Adipocyte (in vitro differentiated cells): ENCODE results near the gene SGMS1.

Experiments
- DNase-seq: peaks from one replicate; pipeline ENCODE4 v3.0.0-alpha.2; 2015; ENCODE audit warnings: low read depth
- H3K27me3 ChIP-seq: replicated peaks from 2 replicates; pipeline ENCODE4 v1.7.0; 2013; ENCODE audit warnings: mild to moderate bottlenecking, low read length, moderate library complexity; ENCODE audit not compliant: control insufficient read depth, insufficient read depth
- H3K36me3 ChIP-seq: 2 replicates; pipeline ENCODE4 v1.7.0; 2013; ENCODE audit warnings: low read length, mild to moderate bottlenecking, moderate library complexity; ENCODE audit not compliant: control insufficient read depth, insufficient read depth, severe bottlenecking
- H3K4me1 ChIP-seq: 2 replicates; pipeline ENCODE4 v1.7.0; 2013; ENCODE audit warnings: mild to moderate bottlenecking, low read length, moderate library complexity; ENCODE audit not compliant: control insufficient read depth, insufficient read depth
- H3K4me3 ChIP-seq: 2 replicates; pipeline ENCODE4 v1.7.0; 2013; ENCODE audit warnings: mild to moderate bottlenecking, low read length, moderate library complexity
- H3K9ac ChIP-seq: 2 replicates; pipeline ENCODE4 v1.7.0; 2013; ENCODE audit warnings: mild to moderate bottlenecking, low read length, moderate library complexity
- H3K9me3 ChIP-seq: 2 replicates; pipeline ENCODE4 v1.7.0; 2013; ENCODE audit warnings: mild to moderate bottlenecking, low read length, moderate library complexity; ENCODE audit not compliant: control insufficient read depth

SGMS1 gene

GRCh38 chr10:50527442-50528043 is 96.2 kb downstream of the SGMS1 start:
- no peak overlapping the region for H3K9ac ChIP-seq
- no peak for DNase-seq
- H3K4me3 ChIP-seq: no peak overlapping the region
- no peaks in the 10 kb centered on the region for H3K4me1 ChIP-seq
- H3K9me3 ChIP-seq: no peaks in the 10 kb centered on the region
- no peaks in the 10 kb centered on the region for H3K27me3 ChIP-seq
- H3K36me3 ChIP-seq: no peaks in the 10 kb centered on the region

- H3K9ac ChIP-seq: no peak overlapping the region
- H3K27me3 ChIP-seq: no peaks in the 10 kb centered on the region
- DNase-seq: no peak
- no peaks in the 10 kb centered on the region for H3K4me1 ChIP-seq
- no peak overlapping the region for H3K4me3 ChIP-seq
- no peaks in the 10 kb centered on the region for H3K9me3 ChIP-seq
- no peaks in the 10 kb centered on the region for H3K36me3 ChIP-seq
These were observed 97.6 kb downstream of the SGMS1 start for GRCh38 chr10:50526185-50526584.

- no peak overlapping the region for H3K9ac ChIP-seq
- no peaks in the 10 kb centered on the region for H3K27me3 ChIP-seq
- no peak for DNase-seq
- no peaks in the 10 kb centered on the region for H3K9me3 ChIP-seq
- H3K4me3 ChIP-seq: no peak overlapping the region
- H3K36me3 ChIP-seq: no peaks in the 10 kb centered on the region
- H3K4me1 ChIP-seq: no peaks in the 10 kb centered on the region
These were observed 100.4 kb downstream of the SGMS1 start for GRCh38 chr10:50523357-50523756.

- H3K9ac ChIP-seq: no peak overlapping the region
- H3K4me3 ChIP-seq: no peak overlapping the region
- no peak for DNase-seq
These were observed 100.8 kb downstream of the SGMS1 start for GRCh38 chr10:50522908-50523307.

GRCh38 chr10:50520115-50520514 is 103.6 kb downstream of the SGMS1 start:
- Histone ChIP-seq H3K4me3 (no peak overlapping the region), H3K9ac (no peak overlapping the region)

More at GRCh38 chr10:50522908-50523307, 100.8 kb downstream of the SGMS1 start:
- Histone ChIP-seq H3K27me3 (no peaks in the 10 kb centered on the region), H3K36me3 (no peaks in the 10 kb centered on the region), H3K4me1 (no peaks in the 10 kb centered on the region), H3K9me3 (no peaks in the 10 kb centered on the region)

GRCh38 chr10:50517626-50518025 is 106.1 kb downstream of the SGMS1 start:
- peak; percentile 49 for DNase-seq
- H3K36me3 ChIP-seq: no peaks in the 10 kb centered on the region
- no peak overlapping the region for H3K9ac ChIP-seq
- H3K27me3 ChIP-seq: no peaks in the 10 kb centered on the region
- H3K4me1 ChIP-seq: peaks cover 5% of the 10 kb centered on the region
- no peak overlapping the region for H3K4me3 ChIP-seq
- no peaks in the 10 kb centered on the region for H3K9me3 ChIP-seq

More at GRCh38 chr10:50520115-50520514, 103.6 kb downstream of the SGMS1 start:
- no peaks in the 10 kb centered on the region for H3K27me3 ChIP-seq
- no peaks in the 10 kb centered on the region for H3K36me3 ChIP-seq
- no peaks in the 10 kb centered on the region for H3K4me1 ChIP-seq
- DNase-seq: no peak
- no peaks in the 10 kb centered on the region for H3K9me3 ChIP-seq

GRCh38 chr10:50516171-50516570 is 107.6 kb downstream of the SGMS1 start:
- peaks cover 5% of the 10 kb centered on the region for H3K4me1 ChIP-seq
- no peaks in the 10 kb centered on the region for H3K36me3 ChIP-seq
- H3K4me3 ChIP-seq: no peak overlapping the region
- no peaks in the 10 kb centered on the region for H3K27me3 ChIP-seq
- no peak for DNase-seq
- H3K9me3 ChIP-seq: no peaks in the 10 kb centered on the region
- no peak overlapping the region for H3K9ac ChIP-seq

GRCh38 chr10:50515420-50515819 is 108.3 kb downstream of the SGMS1 start:
- no peaks in the 10 kb centered on the region for H3K36me3 ChIP-seq

GRCh38 chr10:50514995-50515394 is 108.8 kb downstream of the SGMS1 start:
- no peak for DNase-seq
- H3K4me1 ChIP-seq: peaks cover 13% of the 10 kb centered on the region
- no peaks in the 10 kb centered on the region for H3K27me3 ChIP-seq
- H3K4me3 ChIP-seq: no peak overlapping the region
- H3K36me3 ChIP-seq: no peaks in the 10 kb centered on the region
- H3K9me3 ChIP-seq: no peaks in the 10 kb centered on the region
- no peak overlapping the region for H3K9ac ChIP-seq

More at GRCh38 chr10:50515420-50515819, 108.3 kb downstream of the SGMS1 start:
- Histone ChIP-seq H3K9me3 (no peaks in the 10 kb centered on the region), H3K4me1 (peaks cover 13% of the 10 kb centered on the region), H3K9ac (no peak overlapping the region), H3K27me3 (no peaks in the 10 kb centered on the region), H3K4me3 (no peak overlapping the region)
- DNase-seq: no peak

GRCh38 chr10:50513956-50514355 is 109.8 kb downstream of the SGMS1 start:
- no peak for DNase-seq
- H3K27me3 ChIP-seq: no peaks in the 10 kb centered on the region
- H3K4me1 ChIP-seq: peaks cover 13% of the 10 kb centered on the region
- no peak overlapping the region for H3K4me3 ChIP-seq
- H3K36me3 ChIP-seq: no peaks in the 10 kb centered on the region
- no peak overlapping the region for H3K9ac ChIP-seq
- no peaks in the 10 kb centered on the region for H3K9me3 ChIP-seq

GRCh38 chr10:50512743-50513416 is 110.9 kb downstream of the SGMS1 start:
- Histone ChIP-seq H3K9me3 (no peaks in the 10 kb centered on the region), H3K36me3 (no peaks in the 10 kb centered on the region), H3K4me1 (peaks cover 13% of the 10 kb centered on the region), H3K27me3 (no peaks in the 10 kb centered on the region), H3K9ac (no peak overlapping the region), H3K4me3 (no peak overlapping the region)
- DNase-seq: no peak
